SK-N-SH (cell line): ENCODE data around the gene MICAL2. TPM values are rescaled to one million over a fixed set of nuclear protein-coding genes. Genes with fewer than 3 reads are reported as not detected.

ENCODE experiments used
- CTCF ChIA-PET: fragments of 300-600, 350-600 bp; formaldehyde crosslinking; extraction: SDS; loops from one replicate; lab custom pipeline; 2021; lab: Yijun Ruan, JAX
- POLR2A ChIA-PET: fragments of 350-600 bp; sonication (Branson Sonifier 250); formaldehyde crosslinking; extraction: SDS; loops from one replicate; lab custom pipeline; 2020; ENCODE audit warnings: antibody characterized with exemption, inconsistent platforms; lab: Yijun Ruan, JAX
- DNase-seq: peaks from one replicate; pipeline ENCODE4 v3.0.0; 2012
- H2AFZ ChIP-seq: fragments of 200-600 bp; sonication (generic); 2 replicates; pipeline ENCODE4 v1.8.1; 2016; ENCODE audit warnings: antibody characterized with exemption, mild to moderate bottlenecking, low read depth
- H3F3A ChIP-seq: fragments of 200-600 bp; sonication (generic); replicated peaks from 2 replicates; pipeline ENCODE3; 2016; ENCODE audit warnings: antibody characterized with exemption, mild to moderate bottlenecking; ENCODE audit not compliant: insufficient read depth
- H3K27ac ChIP-seq, 2 experiments: fragments of 200-500 bp in 1 of 2; fragments of 200-600 bp in 1 of 2; sonication (Bioruptor generic) in 1 of 2; sonication (generic), shearing (Covaris generic) in 1 of 2; 2 replicates each; pipeline versions ENCODE4 v1.5.1 to v1.6.1; 2014 to 2016; ENCODE audit warnings: low read depth in 2 of 2, inconsistent platforms in 1 of 2, low read length in 1 of 2, mild to moderate bottlenecking in 1 of 2, mixed read lengths in 1 of 2
- H3K27me3 ChIP-seq: fragments of 200-600 bp; sonication (generic), shearing (Covaris generic); 2 replicates; pipeline ENCODE4 v1.6.1; 2016; ENCODE audit warnings: mixed run types; ENCODE audit not compliant: insufficient read depth
- H3K36me3 ChIP-seq, 2 experiments: fragments of 200-500 bp in 1 of 2; fragments of 200-600 bp in 1 of 2; sonication (Bioruptor generic) in 1 of 2; sonication (generic) in 1 of 2; replicated peaks in 1 of 2; 2 replicates each; pipeline versions ENCODE3 to v1.5.1; 2014 to 2016; ENCODE audit warnings: low read length in 1 of 2, mild to moderate bottlenecking in 1 of 2; ENCODE audit not compliant: insufficient read depth in 2 of 2, control insufficient read depth in 1 of 2
- H3K4me1 ChIP-seq, 2 experiments: fragments of 200-500 bp in 1 of 2; fragments of 200-600 bp in 1 of 2; sonication (Bioruptor generic) in 1 of 2; sonication (generic), shearing (Covaris generic) in 1 of 2; 2 replicates each; pipeline versions ENCODE4 v1.5.1 to v1.6.1; 2014 to 2016; ENCODE audit warnings: low read depth in 1 of 2, low read length in 1 of 2, mixed run types in 1 of 2; ENCODE audit not compliant: insufficient read depth in 2 of 2, control insufficient read depth in 1 of 2
- H3K4me2 ChIP-seq: fragments of 200-600 bp; sonication (generic), shearing (Covaris generic); 2 replicates; pipeline ENCODE4 v1.6.1; 2017; ENCODE audit warnings: mixed run types
- H3K4me3 ChIP-seq, 2 experiments: fragments of 200-500 bp in 1 of 2; fragments of 200-600 bp in 1 of 2; sonication (Bioruptor generic) in 1 of 2; sonication (generic), shearing (Covaris generic) in 1 of 2; 2 replicates each; pipeline versions ENCODE4 v1.5.1 to v1.8.1; 2014 to 2016; ENCODE audit warnings: low read depth in 2 of 2, inconsistent platforms in 1 of 2, low read length in 1 of 2, mild to moderate bottlenecking in 1 of 2, mixed read lengths in 1 of 2, moderate library complexity in 1 of 2
- H3K79me2 ChIP-seq: fragments of 200-600 bp; sonication (generic); 2 replicates; pipeline ENCODE4 v1.8.1; 2017; ENCODE audit warnings: mild to moderate bottlenecking; ENCODE audit not compliant: insufficient read depth
- H3K9ac ChIP-seq: fragments of 200-600 bp; sonication (generic); 2 replicates; pipeline ENCODE4 v1.6.1; 2017; ENCODE audit warnings: mixed run types
- H3K9me2 ChIP-seq: fragments of 200-600 bp; sonication (generic); 2 replicates; pipeline ENCODE4 v1.6.1; 2017; ENCODE audit warnings: mixed run types
- H3K9me3 ChIP-seq: fragments of 200-600 bp; sonication (generic); 2 replicates; pipeline ENCODE4 v1.6.1; 2017; ENCODE audit warnings: mixed run types, mild to moderate bottlenecking, moderate library complexity
- H4K20me1 ChIP-seq: fragments of 200-600 bp; sonication (generic); 2 replicates; pipeline ENCODE4 v1.6.1; 2017; ENCODE audit warnings: mild to moderate bottlenecking, mixed run types; ENCODE audit not compliant: insufficient read depth
- CTCF ChIP-seq: fragments of 200-600 bp; sonication (generic); IDR thresholded peaks from 2 replicates; pipeline ENCODE4 v1.6.1; 2017; ENCODE audit warnings: antibody characterized with exemption, mild to moderate bottlenecking, moderate library complexity
- EP300 ChIP-seq, 2 experiments: IDR thresholded peaks; 2 replicates each; pipeline versions ENCODE4 v1.4.0 to v1.6.1; 2012; ENCODE audit warnings: borderline replicate concordance in 1 of 2, low read depth in 1 of 2, low read length in 1 of 2
- EZH2phosphoT487 ChIP-seq: fragments of 200-600 bp; sonication (generic); IDR thresholded peaks from 2 replicates; pipeline ENCODE4 v1.6.1; 2017; ENCODE audit warnings: low read depth, mixed run types, mild to moderate bottlenecking, antibody characterized with exemption, moderate library complexity, borderline replicate concordance
- FOSL2 ChIP-seq: IDR thresholded peaks from 2 replicates; pipeline ENCODE4 v1.4.0; 2012; ENCODE audit warnings: low read depth, mild to moderate bottlenecking, moderate library complexity, borderline replicate concordance
- FOXJ3 ChIP-seq: sonication (generic); formaldehyde crosslinking; IDR thresholded peaks from 2 replicates; pipeline ENCODE4 v1.5.1; 2020; ENCODE audit warnings: mild to moderate bottlenecking, missing genetic modification reagents
- JUND ChIP-seq: IDR thresholded peaks from 2 replicates; pipeline ENCODE4 v1.4.0; 2012
- MAX ChIP-seq: IDR thresholded peaks from 2 replicates; pipeline ENCODE4 v1.4.0; 2012; ENCODE audit warnings: low read depth
- MXI1 ChIP-seq: IDR thresholded peaks from 2 replicates; pipeline ENCODE4 v1.6.1; 2012; ENCODE audit warnings: mild to moderate bottlenecking, low read depth, low read length, improper control_type of control experiment
- NFIC ChIP-seq: IDR thresholded peaks from 2 replicates; pipeline ENCODE4 v1.4.0; 2012; ENCODE audit warnings: borderline replicate concordance
- NRF1 ChIP-seq: IDR thresholded peaks from 2 replicates; pipeline ENCODE4 v1.6.1; 2012; ENCODE audit warnings: low read depth, mild to moderate bottlenecking, low read length
- POLR2AphosphoS5 ChIP-seq: IDR thresholded peaks from 2 replicates; pipeline ENCODE4 v1.6.1; 2012; ENCODE audit warnings: low read depth, low read length
- SIN3A ChIP-seq: IDR thresholded peaks from 2 replicates; pipeline ENCODE4 v1.6.1; 2012; ENCODE audit warnings: low read depth, mild to moderate bottlenecking, low read length, moderate library complexity, borderline replicate concordance
- TCF12 ChIP-seq: IDR thresholded peaks from 2 replicates; pipeline ENCODE4 v1.4.0; 2012
- WGBS: methylation state at CpG from one replicate; pipeline ENCODE4 v1.1.6; 2017; ENCODE audit warnings: low lambda C conversion rate; 5-methylcytosine and 5-hydroxymethylcytosine counted together
- polyA plus RNA-seq, 3 experiments: library from polyadenylated mRNA; depleted of rRNA; stranded (reverse); fragments of >200 nt; gene quantifications; 2 replicates each; pipeline ENCODE4 v1.2.3, GENCODE V29; 2012
- TF ChIP-seq, protein P1 (sequence below): fragments of 150-350 bp; IDR thresholded peaks from 2 replicates; pipeline ENCODE4 v1.6.1; 2017; ENCODE audit warnings: antibody characterized with exemption, low read length, low read depth, borderline replicate concordance

MICAL2 gene
- polyA plus RNA-seq, 1 of the 3 experiments (the other 2 are of a cell fraction): 54.6 TPM

DNA sequence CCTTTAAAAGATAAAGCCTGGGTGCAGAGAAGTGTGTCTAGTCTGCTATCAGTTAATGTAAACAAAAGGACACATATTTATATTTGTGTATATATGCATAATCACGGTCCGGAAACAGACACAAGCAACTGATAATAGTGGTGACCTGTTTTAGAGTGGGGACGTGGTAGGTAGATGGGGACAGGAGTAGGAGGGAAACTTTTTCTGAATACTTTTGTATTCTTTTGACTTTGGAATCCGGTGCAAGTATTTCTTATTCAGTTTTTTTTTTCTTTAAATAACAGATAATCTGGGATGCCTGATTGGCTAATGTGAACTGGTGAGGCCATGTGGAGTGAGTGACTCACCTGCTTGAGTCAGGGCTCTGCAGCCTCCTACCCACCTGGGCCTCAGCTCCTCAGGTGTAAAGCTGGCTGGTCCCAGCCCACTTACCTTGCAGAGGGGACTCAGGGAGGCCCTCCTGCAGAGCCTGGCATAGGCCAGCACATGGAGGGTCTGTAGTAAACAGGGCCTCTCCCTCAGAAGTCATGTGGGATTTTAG lies 15.3 kb downstream of the MICAL2 start:
- Histone ChIP-seq H3K36me3 (peaks cover 0 to 32% of the 10 kb centered on the region in 2 experiments), H3K9me2 (no peaks in the 10 kb centered on the region), H3K27me3 (no peaks in the 10 kb centered on the region), H3K4me2 (no peak overlapping the region), H3K9ac (no peak overlapping the region; the same call in 1 of the 2 replicates), H3K4me1 (peaks cover 0 to 20% of the 10 kb centered on the region in 2 experiments; a peak in 2 of 4 replicates), H3K9me3 (no peaks in the 10 kb centered on the region), H3K4me3 (no peak overlapping the region), H4K20me1 (peaks cover 69% of the 10 kb centered on the region; the same call in 1 of the 2 replicates), H2AFZ (no peak overlapping the region), H3F3A (peaks cover 42% of the 10 kb centered on the region), H3K27ac (peak overlapping the region in 1 of 2 experiments; percentile 78; a peak in 2 of 4 replicates), H3K79me2 (peaks cover 100% of the 10 kb centered on the region)
- POLR2A ChIA-PET: no interaction called here
- peak; percentile 33; the same call in 1 of the 2 replicates for TF ChIP-seq FOSL2
- no peak for TF ChIP-seq JUND
- no peak for DNase-seq
- 76% methylated on average over 4 of the region's 4 CpGs for WGBS
- CTCF ChIA-PET: interaction anchor here (0.7 to 2.3 kb wide), 4 partner anchors 10 to 156 kb away, joined by 3 to 6 read pairs (median 3); no protein-coding TSS in a partner anchor

DNA sequence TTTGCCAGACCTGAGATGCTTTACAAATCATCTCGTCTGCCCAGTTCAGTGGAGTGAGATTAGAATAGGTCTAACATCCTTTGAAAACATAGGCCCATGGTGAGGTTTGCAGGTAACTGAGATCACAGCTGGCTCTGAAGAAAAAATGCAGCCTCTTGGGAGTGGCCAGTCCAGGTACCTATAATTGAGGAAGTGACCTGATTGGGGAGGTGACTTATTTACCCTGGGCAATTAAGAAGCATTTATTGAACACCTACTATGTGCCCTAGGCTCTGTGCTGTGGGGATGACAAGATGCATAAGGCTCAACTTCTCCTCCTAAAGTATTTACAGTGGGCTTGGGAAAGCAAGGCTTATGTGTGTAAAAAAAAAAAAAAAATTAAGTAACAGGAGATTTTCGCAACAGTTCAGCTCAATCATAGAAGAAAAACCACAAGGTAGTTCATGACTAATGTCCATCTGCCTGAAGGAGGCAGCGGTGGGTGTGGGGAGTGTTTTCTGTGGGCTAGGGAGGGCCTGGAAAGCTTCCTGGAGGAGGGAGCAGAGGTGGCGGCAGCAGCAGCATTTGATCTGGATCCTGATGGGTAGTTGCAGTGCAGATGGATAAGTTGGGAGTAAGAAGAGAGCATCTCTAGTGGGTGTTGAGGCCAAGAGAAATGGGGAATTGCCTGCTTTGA lies 16.1 kb downstream of the MICAL2 start:
- peak overlapping the region in 1 of 2 experiments; percentile 78; a peak in 2 of 4 replicates for H3K27ac ChIP-seq
- peaks cover 41% of the 10 kb centered on the region for H3F3A ChIP-seq
- H4K20me1 ChIP-seq: peaks cover 61% of the 10 kb centered on the region; the same call in 1 of the 2 replicates
- H3K9me2 ChIP-seq: no peaks in the 10 kb centered on the region
- no peak overlapping the region for H2AFZ ChIP-seq
- H3K4me1 ChIP-seq: peaks cover 0 to 20% of the 10 kb centered on the region in 2 experiments; a peak in 2 of 4 replicates
- peaks cover 0 to 32% of the 10 kb centered on the region in 2 experiments for H3K36me3 ChIP-seq
- no peaks in the 10 kb centered on the region for H3K9me3 ChIP-seq
- CTCF ChIA-PET: interaction anchor here (0.7 to 2.3 kb wide), 4 partner anchors 10 to 155 kb away, joined by 3 to 6 read pairs (median 3); no protein-coding TSS in a partner anchor
- TF ChIP-seq EZH2phosphoT487 (no peak), FOXJ3 (CRISPR knock-in tag) (no peak), CTCF (no peak), SIN3A (no peak), FOSL2 (peak; percentile 34; the same call in 1 of the 2 replicates), NRF1 (no peak), JUND (no peak), NFIC (no peak), POLR2AphosphoS5 (0 out of 2 replicates have a peak, but pooled peaks have one; percentile 28), MAX (0 out of 2 replicates have a peak, but pooled peaks have one; percentile 33), EP300 (IDR thresholded peaks at IDR 0.05; ENCODE audit: borderline replicate concordance in 1 of 2, low read depth in 1 of 2, low read length in 1 of 2) (peak in 1 of 2 experiments; percentile 26; a peak in 1 of 4 replicates), TCF12 (peak; percentile 63), MXI1 (no peak)
- TF ChIP-seq, protein P1, sequence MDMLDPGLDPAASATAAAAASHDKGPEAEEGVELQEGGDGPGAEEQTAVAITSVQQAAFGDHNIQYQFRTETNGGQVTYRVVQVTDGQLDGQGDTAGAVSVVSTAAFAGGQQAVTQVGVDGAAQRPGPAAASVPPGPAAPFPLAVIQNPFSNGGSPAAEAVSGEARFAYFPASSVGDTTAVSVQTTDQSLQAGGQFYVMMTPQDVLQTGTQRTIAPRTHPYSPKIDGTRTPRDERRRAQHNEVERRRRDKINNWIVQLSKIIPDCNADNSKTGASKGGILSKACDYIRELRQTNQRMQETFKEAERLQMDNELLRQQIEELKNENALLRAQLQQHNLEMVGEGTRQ: no peak
- POLR2A ChIA-PET: no interaction called here
- peaks cover 98% of the 10 kb centered on the region for H3K79me2 ChIP-seq
- DNase-seq: no peak
- no peak overlapping the region for H3K9ac ChIP-seq
- H3K4me2 ChIP-seq: no peak overlapping the region
- no peaks in the 10 kb centered on the region for H3K27me3 ChIP-seq
- WGBS: 51% methylated on average over 4 of the region's 4 CpGs
- no peak overlapping the region for H3K4me3 ChIP-seq
